ENCODE measurements around the gene C1R.

Gene C1R

GRCh38 chr12:7096006-7096932, 4.0 kb upstream of the C1R start:
- DNase-seq, result no peak

- DNase-seq, result no peak
These were observed 1.6 kb upstream of the C1R start for GRCh38 chr12:7093892-7094291.

- no peak for DNase-seq
These were observed 1.2 kb upstream of the C1R start for GRCh38 chr12:7093486-7093885.

- DNase-seq, result no peak
These were observed 778 bp upstream of the C1R start for GRCh38 chr12:7092986-7093460.

GRCh38 chr12:7091660-7092228, 501 bp downstream of the C1R start:
- no peak for DNase-seq

GRCh38 chr12:7091171-7091570, 1.1 kb downstream of the C1R start:
- DNase-seq, result no peak

- no peak for DNase-seq
These were observed 1.8 kb downstream of the C1R start for GRCh38 chr12:7090222-7090998.

- DNase-seq, result no peak
These were observed 2.9 kb downstream of the C1R start for GRCh38 chr12:7089196-7089871.

- DNase-seq, result no peak
These were observed 9.1 kb downstream of the C1R start for GRCh38 chr12:7083125-7083524.

- no peak for DNase-seq
These were observed 11.2 kb downstream of the C1R start for GRCh38 chr12:7081037-7081436.

- DNase-seq, result no peak
These were observed 12.5 kb downstream of the C1R start for GRCh38 chr12:7079826-7080125.

GRCh38 chr12:7078163-7078562, 14.1 kb downstream of the C1R start:
- DNase-seq, result no peak

- no peak for DNase-seq
These were observed 15.8 kb downstream of the C1R start for GRCh38 chr12:7076493-7076892.

- no peak for DNase-seq
These were observed 16.3 kb downstream of the C1R start for GRCh38 chr12:7075939-7076338.

- no peak for DNase-seq
These were observed 16.7 kb downstream of the C1R start for GRCh38 chr12:7075518-7075917.

GRCh38 chr12:7073946-7074345, 18.3 kb downstream of the C1R start:
- DNase-seq, result no peak

GRCh38 chr12:7072554-7072953, 19.7 kb downstream of the C1R start:
- no peak for DNase-seq

- no peak for DNase-seq
These were observed 20.2 kb downstream of the C1R start for GRCh38 chr12:7072035-7072434.

GRCh38 chr12:7069386-7069785, 22.9 kb downstream of the C1R start:
- DNase-seq, result no peak

GRCh38 chr12:7068994-7069346, 23.3 kb downstream of the C1R start:
- DNase-seq, result no peak

- DNase-seq, result no peak
These were observed 23.8 kb downstream of the C1R start for GRCh38 chr12:7068240-7068993.

- DNase-seq, result no peak
These were observed 25.1 kb downstream of the C1R start for GRCh38 chr12:7067096-7067495.

GRCh38 chr12:7066596-7066995, 25.6 kb downstream of the C1R start:
- no peak for DNase-seq
